ENCODE measurements around the gene VPS51. TPM values are rescaled to one million over a fixed set of nuclear protein-coding genes. Genes with fewer than 3 reads are reported as not detected.
A peak's percentile ranks its signal among the peaks of the same experiment; 100 is the strongest.

VPS51 gene
- polyA plus RNA-seq, 3 donors, result 37.2 to 77.3 (median 39.4) TPM

GRCh38 chr11:65113839-65114238 is 17.8 kb downstream of the VPS51 start:
- no peak overlapping the region for H3K4me2 ChIP-seq (replicated peaks; ENCODE audit: extremely low read depth, low read length, poor library complexity, severe bottlenecking)
- H3K9ac ChIP-seq (ENCODE audit: insufficient read depth, low read length, poor library complexity, severe bottlenecking), result no peak overlapping the region
- intact Hi-C loops (cut with micrococcal nuclease), result loop anchor here in 1 of 2 donors (5.0 kb wide), 2 partner anchors 68 to 102 kb away; partner anchors contain the start of genes ARL2 and CAPN1
- peaks cover 47% of the 10 kb centered on the region for H3K4me1 Mint-ChIP-seq
- H3K4me3 ChIP-seq (replicated peaks in 1 of 3; ENCODE audit: low read depth in 2 of 3, low read length in 3 of 3), result no peak overlapping the region
- peaks cover 36% of the 10 kb centered on the region for H4K20me1 ChIP-seq (ENCODE audit: insufficient read depth, low read length)
- no peak overlapping the region for H2AFZ ChIP-seq (ENCODE audit: insufficient read depth, low read depth, low read length, poor library complexity, severe bottlenecking)
- 84% methylated on average over 4 of the region's 6 CpGs for WGBS (ENCODE audit: insufficient coverage)
- peaks cover 0 to 15% of the 10 kb centered on the region in 2 donors for H3K27me3 ChIP-seq (ENCODE audit: control insufficient read depth in 2 of 2, insufficient read depth in 2 of 2, low read length in 2 of 2)
- H3K27ac Mint-ChIP-seq, result no peak overlapping the region
- peaks cover 16% of the 10 kb centered on the region for H3K79me2 ChIP-seq (ENCODE audit: insufficient read depth, low read length)
- peaks cover 17 to 20% of the 10 kb centered on the region in 2 donors for H3K36me3 ChIP-seq (replicated peaks in 1 of 2; ENCODE audit: control insufficient read depth in 1 of 2, insufficient read depth in 2 of 2, low read length in 2 of 2)
- TF ChIP-seq CTCF (IDR thresholded peaks at IDR 0.05), result no peak
- no peak for DNase-seq
- no peak overlapping the region for H3K27ac ChIP-seq (ENCODE audit: low read depth in 1 of 2, low read length in 2 of 2)
- H3K9me3 ChIP-seq (replicated peaks in 1 of 2; ENCODE audit: control insufficient read depth in 1 of 2, insufficient read depth in 1 of 2, low read length in 2 of 2), result no peaks in the 10 kb centered on the region
- peaks cover 13 to 22% (median 15%) of the 10 kb centered on the region in 3 donors for H3K27me3 Mint-ChIP-seq (ENCODE audit: low read depth in 3 of 3)
- H3K36me3 Mint-ChIP-seq, result peaks cover 27 to 30% of the 10 kb centered on the region in 2 donors
- peaks cover 0 to 6% (median 0%) of the 10 kb centered on the region in 7 donors for H3K9me3 Mint-ChIP-seq
- H3K4me1 ChIP-seq (ENCODE audit: control insufficient read depth in 1 of 2, insufficient read depth in 2 of 2, low read length in 2 of 2), result peaks cover 38 to 54% of the 10 kb centered on the region in 2 donors
- peak overlapping the region in 1 of 2 donors; percentile 76 for H3K4me3 Mint-ChIP-seq

GRCh38 chr11:65114538-65115171 is 18.6 kb downstream of the VPS51 start:
- DNase-seq, result no peak
- intact Hi-C loops (cut with micrococcal nuclease), result loop anchor here in 1 of 2 donors (5.0 kb wide), 2 partner anchors 68 to 102 kb away; partner anchors contain the start of genes ARL2 and CAPN1
- Histone ChIP-seq H3K9me3 (replicated peaks in 1 of 2; ENCODE audit: control insufficient read depth in 1 of 2, insufficient read depth in 1 of 2, low read length in 2 of 2) (no peaks in the 10 kb centered on the region), H4K20me1 (ENCODE audit: insufficient read depth, low read length) (peaks cover 36% of the 10 kb centered on the region), H3K4me3 (replicated peaks in 1 of 3; ENCODE audit: low read depth in 2 of 3, low read length in 3 of 3) (no peak overlapping the region), H3K27ac (ENCODE audit: low read depth in 1 of 2, low read length in 2 of 2) (no peak overlapping the region), H3K9ac (ENCODE audit: insufficient read depth, low read length, poor library complexity, severe bottlenecking) (no peak overlapping the region), H3K4me1 (ENCODE audit: control insufficient read depth in 1 of 2, insufficient read depth in 2 of 2, low read length in 2 of 2) (peaks cover 38 to 54% of the 10 kb centered on the region in 2 donors), H3K36me3 (replicated peaks in 1 of 2; ENCODE audit: control insufficient read depth in 1 of 2, insufficient read depth in 2 of 2, low read length in 2 of 2) (peaks cover 15 to 20% of the 10 kb centered on the region in 2 donors), H3K79me2 (ENCODE audit: insufficient read depth, low read length) (peaks cover 18% of the 10 kb centered on the region), H3K4me2 (replicated peaks; ENCODE audit: extremely low read depth, low read length, poor library complexity, severe bottlenecking) (no peak overlapping the region), H3K27me3 (ENCODE audit: control insufficient read depth in 2 of 2, insufficient read depth in 2 of 2, low read length in 2 of 2) (peaks cover 0 to 15% of the 10 kb centered on the region in 2 donors), H2AFZ (ENCODE audit: insufficient read depth, low read depth, low read length, poor library complexity, severe bottlenecking) (no peak overlapping the region)
- Mint-ChIP-seq H3K4me3 (no peak overlapping the region), H3K4me1 (peaks cover 49% of the 10 kb centered on the region), H3K27ac (peak overlapping the region in 1 of 7 donors; percentile 35), H3K36me3 (peaks cover 25 to 30% of the 10 kb centered on the region in 2 donors), H3K27me3 (ENCODE audit: low read depth in 3 of 3) (peaks cover 13 to 22% (median 15%) of the 10 kb centered on the region in 3 donors), H3K9me3 (peaks cover 0 to 6% (median 0%) of the 10 kb centered on the region in 7 donors)
- WGBS (ENCODE audit: insufficient coverage), result 94% methylated on average over 9 of the region's 11 CpGs
- TF ChIP-seq CTCF (IDR thresholded peaks at IDR 0.05), result no peak
